Measurements from ENCODE around the gene AMMECR1L.

DNA sequence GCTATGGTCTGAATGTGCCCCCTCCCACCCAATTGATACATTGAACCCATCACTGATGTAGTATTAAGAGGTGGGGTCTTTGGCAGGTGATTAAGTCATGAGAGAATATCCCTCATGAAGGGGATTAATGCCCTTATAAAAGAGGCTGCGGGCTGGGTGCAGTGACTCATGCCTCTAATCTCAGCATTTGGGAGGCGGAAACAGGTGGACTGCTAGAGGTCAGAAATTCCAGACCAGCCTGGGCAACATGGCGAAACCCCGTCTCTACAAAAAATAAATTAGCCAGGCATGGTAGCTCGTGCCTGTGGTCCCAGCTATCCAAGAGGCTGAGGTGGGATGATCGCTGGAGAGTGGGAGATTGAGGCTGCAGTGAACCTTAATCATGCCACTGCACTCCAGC, 42.1 kb downstream of the AMMECR1L start:
- TF ChIP-seq POLR2A (IDR thresholded peaks at IDR 0.05) (no peak), POLR2AphosphoS5 (IDR thresholded peaks at IDR 0.05) (no peak)
- TF ChIP-seq, protein P1, sequence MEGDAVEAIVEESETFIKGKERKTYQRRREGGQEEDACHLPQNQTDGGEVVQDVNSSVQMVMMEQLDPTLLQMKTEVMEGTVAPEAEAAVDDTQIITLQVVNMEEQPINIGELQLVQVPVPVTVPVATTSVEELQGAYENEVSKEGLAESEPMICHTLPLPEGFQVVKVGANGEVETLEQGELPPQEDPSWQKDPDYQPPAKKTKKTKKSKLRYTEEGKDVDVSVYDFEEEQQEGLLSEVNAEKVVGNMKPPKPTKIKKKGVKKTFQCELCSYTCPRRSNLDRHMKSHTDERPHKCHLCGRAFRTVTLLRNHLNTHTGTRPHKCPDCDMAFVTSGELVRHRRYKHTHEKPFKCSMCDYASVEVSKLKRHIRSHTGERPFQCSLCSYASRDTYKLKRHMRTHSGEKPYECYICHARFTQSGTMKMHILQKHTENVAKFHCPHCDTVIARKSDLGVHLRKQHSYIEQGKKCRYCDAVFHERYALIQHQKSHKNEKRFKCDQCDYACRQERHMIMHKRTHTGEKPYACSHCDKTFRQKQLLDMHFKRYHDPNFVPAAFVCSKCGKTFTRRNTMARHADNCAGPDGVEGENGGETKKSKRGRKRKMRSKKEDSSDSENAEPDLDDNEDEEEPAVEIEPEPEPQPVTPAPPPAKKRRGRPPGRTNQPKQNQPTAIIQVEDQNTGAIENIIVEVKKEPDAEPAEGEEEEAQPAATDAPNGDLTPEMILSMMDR (IDR thresholded peaks at IDR 0.05), result no peak

Data from upper lobe of left lung (tissue), 4 donors.